Vagina (tissue), 2 donors: ENCODE results near the gene RNF5.

ENCODE experiments used
- POLR2A ChIP-seq, 2 donors: fragments of 450-650 bp; IDR thresholded peaks; one replicate each; pipeline ENCODE4 v1.6.1; 2017; ENCODE audit warnings: antibody characterized with exemption in 2 of 2, mild to moderate bottlenecking in 2 of 2, moderate library complexity in 2 of 2
- POLR2AphosphoS5 ChIP-seq, 2 donors: sonication (generic); formaldehyde crosslinking; IDR thresholded peaks; one replicate each; pipeline ENCODE4 v1.9.0; 2017; ENCODE audit warnings: antibody characterized with exemption in 2 of 2, mild to moderate bottlenecking in 2 of 2, low read depth in 1 of 2; ENCODE audit not compliant: insufficient read depth in 1 of 2
- TF ChIP-seq, protein P1 (sequence below), 3 experiments: fragments of 450-650 bp in 2 of 3; fragments of 200-600 bp in 1 of 3; sonication (generic) in 1 of 3; IDR thresholded peaks; one replicate each; pipeline ENCODE4 v1.5.1; 2017 to 2019; ENCODE audit warnings: antibody characterized with exemption in 3 of 3, mild to moderate bottlenecking in 2 of 3, moderate library complexity in 2 of 3

- TF ChIP-seq, protein P1, sequence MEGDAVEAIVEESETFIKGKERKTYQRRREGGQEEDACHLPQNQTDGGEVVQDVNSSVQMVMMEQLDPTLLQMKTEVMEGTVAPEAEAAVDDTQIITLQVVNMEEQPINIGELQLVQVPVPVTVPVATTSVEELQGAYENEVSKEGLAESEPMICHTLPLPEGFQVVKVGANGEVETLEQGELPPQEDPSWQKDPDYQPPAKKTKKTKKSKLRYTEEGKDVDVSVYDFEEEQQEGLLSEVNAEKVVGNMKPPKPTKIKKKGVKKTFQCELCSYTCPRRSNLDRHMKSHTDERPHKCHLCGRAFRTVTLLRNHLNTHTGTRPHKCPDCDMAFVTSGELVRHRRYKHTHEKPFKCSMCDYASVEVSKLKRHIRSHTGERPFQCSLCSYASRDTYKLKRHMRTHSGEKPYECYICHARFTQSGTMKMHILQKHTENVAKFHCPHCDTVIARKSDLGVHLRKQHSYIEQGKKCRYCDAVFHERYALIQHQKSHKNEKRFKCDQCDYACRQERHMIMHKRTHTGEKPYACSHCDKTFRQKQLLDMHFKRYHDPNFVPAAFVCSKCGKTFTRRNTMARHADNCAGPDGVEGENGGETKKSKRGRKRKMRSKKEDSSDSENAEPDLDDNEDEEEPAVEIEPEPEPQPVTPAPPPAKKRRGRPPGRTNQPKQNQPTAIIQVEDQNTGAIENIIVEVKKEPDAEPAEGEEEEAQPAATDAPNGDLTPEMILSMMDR (IDR thresholded peaks at IDR 0.05) = no peak
- no peak for TF ChIP-seq POLR2AphosphoS5 (IDR thresholded peaks at IDR 0.05; ENCODE audit: insufficient read depth in 1 of 2, low read depth in 1 of 2)
- no peak for TF ChIP-seq POLR2A (IDR thresholded peaks at IDR 0.05)
Measured at GRCh38 chr6:32149932-32150870, 28.0 kb upstream of the RNF5 start.
